HG03060 (cell line): ENCODE measurements around the gene MED9.

Experiments
- ATAC-seq: cut with Tn5 transposase; IDR thresholded peaks from one replicate; pipeline ENCODE4 v1.9.1; 2021; ENCODE audit warnings: low read depth, moderate number of reproducible peaks; ENCODE audit not compliant: unreplicated experiment

Gene MED9

DNA sequence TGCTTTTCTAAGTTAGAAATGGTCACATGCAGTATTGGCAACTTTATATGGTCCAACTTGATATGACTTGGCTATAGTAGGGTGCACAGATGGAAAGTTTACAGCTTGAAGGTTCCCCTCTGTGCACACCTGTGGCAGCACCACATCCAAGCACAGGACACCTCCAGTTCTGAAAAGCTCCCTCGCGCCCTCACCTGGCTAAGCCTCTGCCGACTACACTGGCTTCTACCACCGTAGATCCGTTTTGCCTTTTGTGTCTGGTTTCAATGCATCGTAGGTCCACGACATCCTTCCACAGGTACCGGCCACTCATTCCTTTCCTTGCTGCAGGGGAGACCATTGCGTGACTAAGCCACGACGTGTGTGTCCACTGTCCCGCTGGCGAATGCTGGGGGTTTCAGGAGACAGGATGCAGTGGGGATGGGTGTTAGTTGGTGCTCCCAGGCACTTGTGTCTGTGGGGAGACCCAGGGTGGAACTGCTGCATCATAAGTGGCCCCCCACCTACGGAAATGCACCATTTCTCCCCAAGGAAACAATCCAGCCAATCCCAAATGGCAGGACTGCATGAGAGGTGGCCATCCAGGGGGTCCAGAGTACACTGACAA is 24.3 kb downstream of the MED9 start:
- ATAC-seq: no peak

DNA sequence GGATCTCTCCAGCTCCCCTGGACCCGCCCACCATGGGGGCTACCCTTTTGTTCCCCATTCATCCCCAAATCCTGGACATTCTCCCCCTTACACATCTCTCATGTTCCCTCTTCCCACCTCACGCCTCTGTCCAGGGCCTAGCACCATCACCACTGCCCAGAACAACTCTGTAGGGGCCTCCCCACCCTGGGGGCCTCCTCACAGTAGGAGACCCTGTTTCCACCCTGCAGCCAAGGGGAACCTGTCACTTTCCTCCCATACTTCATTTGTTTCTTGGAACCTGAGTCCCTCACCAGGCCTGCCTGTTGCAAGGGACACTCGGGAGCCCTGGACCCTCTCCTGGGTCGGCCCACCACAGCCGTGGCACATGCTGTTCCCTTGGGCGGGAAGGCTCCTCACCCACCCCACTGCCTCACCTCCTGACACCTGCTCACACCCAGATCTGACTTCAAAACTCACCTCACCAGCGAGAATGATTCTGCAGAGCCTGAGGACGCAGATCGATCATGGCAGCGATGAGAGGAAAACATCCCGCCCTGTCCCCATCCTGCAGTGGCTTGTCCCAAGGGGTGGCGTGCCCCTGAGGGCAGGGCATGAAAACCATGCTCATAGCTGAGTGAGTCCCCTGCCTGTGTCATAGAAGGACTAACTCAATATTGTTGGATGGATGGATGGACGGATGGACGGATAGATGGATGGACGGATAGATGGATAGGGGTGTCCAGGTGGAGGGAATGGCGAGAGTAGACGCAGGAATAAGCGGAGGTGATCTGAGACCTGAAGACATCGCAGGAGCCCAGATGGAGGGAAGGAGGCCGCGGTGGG is 26.2 kb downstream of the MED9 start:
- ATAC-seq: no peak

DNA sequence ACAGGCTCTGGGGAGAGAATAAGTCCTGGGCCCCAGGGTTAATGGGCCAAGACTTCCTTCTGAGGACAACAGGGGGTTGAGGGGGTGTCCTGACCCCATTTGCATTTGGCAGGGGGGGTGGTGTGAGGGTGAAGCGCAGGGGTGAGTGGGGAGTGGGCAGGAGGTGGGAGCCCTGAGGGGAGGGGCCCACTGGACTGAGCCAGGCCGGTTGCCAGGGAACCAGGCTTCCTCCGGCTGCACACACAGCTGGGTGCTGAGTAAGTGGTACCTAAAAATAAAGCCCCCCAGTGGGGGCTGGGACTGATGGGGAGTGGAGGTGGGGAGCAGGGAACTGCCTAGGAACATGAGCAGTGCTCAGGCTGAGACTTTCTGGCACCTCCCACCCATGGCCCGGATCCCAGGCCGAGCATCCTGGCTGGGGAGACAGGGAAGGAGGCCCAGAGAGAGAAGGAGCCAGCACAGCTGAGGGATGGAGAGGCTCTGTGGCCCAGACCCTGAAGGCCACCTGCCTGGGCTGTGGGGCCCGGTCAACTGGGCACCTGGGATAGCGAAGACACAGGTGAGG is 26.8 kb downstream of the MED9 start:
- ATAC-seq: no peak

DNA sequence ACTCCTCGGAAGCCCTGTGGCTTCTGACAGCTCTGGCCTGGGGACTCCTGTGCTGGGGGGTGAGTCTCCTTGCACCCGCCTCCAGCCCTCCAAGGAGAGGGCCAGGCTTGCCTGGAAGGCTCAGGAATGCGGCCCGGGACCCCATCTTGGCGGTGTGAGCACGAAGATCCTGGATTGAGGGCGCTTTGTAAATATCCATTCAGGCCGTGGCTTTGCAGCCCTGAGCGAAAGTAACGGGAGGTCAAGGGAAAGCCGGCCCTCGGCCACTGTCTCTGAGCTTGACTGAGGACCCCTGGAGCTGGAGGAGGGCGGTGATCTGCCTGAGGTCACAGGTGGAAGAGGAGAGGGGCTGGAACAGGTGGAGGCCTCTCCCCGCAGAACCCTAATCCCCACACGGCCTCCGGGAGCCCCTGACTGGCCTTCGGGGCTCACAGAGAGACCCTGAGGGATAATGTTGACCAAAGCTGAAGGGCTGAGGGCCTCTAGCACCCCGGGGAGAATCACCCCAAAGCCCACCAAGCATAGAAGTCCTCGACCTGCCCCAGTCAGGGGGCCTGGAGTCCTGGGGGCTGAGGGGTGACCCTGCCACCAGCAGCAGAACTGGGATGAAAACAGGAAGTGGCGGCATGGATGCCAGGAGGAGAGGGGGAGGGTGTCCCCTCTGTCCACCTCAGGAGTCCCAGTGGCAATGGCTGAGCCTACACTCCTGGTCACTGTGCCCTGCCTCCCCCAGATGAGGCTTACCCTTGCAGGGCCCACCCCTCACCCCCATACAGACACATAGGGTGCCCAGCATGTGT is 27.7 kb downstream of the MED9 start:
- ATAC-seq: no peak

DNA sequence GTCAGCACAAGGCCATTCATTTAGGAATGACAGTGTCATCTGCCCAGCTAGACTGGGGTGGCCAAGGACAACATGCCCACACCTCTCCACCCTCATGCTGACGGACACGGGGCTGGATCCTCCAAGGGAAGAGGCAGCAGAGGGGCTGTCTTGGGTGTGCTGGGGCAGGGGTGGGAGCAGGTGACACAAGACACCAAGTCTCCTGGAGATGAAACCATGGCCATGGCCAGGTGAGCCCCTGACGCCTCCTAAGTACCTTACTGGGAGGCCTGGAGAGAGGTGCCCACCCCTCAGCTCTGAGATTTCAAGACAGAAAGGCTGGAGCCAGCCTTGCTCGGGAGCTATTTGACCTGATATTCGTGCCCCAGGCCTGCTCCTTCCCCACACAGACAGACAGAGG is 28.4 kb downstream of the MED9 start:
- no peak for ATAC-seq

DNA sequence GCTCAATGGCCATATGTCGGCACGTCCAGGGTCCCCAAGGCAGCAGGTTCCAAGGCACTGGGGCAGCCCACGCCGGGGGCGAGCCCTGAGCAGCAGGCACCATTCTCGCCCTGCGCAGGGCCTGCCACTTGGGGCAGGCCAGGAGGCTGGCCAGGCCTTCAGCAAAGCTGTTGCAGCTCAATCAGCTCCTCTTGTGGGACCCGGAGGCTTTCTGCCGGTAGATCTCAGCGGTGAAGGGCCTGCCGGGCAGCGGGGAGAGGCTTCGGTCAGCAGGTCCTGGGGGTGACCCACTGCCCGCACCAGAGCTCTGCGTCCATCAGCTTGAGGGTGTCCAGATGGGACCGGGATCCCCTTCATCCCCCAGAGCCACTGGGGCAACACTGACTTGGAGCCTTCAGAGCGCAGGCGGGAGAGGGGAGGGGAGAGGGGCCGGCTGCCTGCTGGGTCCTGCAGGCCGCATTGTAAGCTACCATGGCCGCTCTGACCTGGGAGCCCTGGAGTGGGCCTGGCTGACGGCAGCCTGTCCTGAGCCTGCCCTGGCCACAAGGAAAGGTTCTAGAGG is 28.9 kb downstream of the MED9 start:
- ATAC-seq: no peak

DNA sequence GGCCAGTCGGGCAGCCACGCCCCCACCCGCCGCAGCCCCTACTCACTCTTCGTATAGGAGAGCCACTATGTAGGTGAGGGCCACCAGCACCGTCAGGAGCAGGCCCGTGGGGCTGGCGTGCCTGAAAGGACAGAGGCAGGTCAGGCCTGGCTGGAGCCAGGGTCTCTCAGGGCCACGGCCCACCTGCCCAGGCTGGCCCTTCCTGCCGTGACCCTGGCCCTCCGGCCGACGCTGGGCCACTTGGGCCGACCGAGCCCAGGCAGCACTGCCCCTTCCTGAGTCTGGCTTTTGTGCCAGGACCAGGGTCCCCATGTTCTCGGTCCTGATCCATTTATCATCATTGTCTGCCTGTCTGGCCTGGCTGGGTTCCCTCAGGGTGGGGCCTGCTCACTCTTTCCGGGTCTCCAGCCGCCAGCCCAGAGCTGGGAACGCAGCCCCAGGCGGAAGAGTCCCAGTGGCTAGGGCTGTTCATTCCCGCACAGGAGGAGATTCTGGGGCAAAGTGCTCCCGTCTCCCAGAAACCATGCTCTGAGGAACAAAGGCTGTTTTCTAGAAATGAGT is 29.5 kb downstream of the MED9 start:
- ATAC-seq: no peak

DNA sequence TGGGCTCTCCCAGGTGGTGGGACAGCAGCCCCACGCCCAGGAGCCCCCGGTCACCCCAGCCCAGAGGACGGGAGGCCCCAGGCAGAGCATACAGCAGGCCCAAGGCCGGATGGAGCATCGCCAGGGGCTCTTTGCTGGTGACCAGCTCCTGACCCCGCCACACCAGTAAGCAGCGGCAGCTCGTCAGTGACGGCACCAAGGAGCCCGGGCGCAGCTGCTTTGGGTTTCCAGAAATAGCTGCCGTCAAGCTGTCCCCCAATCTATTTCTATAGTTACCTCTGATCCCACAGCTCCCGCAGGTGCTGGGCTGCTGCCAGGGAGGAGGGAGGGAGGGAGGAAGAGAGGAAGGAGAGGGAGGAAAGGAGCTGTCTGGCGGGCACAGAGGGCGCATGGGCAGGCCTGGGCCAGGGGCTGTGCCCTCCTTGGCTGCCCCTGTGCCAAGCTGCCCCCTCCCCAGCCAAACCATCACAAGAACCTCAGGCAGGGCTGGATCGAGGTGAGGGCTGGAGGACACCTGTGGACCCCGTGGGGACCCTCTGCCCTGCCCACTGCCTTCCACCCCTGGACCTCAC is 30.2 kb downstream of the MED9 start:
- no peak for ATAC-seq

DNA sequence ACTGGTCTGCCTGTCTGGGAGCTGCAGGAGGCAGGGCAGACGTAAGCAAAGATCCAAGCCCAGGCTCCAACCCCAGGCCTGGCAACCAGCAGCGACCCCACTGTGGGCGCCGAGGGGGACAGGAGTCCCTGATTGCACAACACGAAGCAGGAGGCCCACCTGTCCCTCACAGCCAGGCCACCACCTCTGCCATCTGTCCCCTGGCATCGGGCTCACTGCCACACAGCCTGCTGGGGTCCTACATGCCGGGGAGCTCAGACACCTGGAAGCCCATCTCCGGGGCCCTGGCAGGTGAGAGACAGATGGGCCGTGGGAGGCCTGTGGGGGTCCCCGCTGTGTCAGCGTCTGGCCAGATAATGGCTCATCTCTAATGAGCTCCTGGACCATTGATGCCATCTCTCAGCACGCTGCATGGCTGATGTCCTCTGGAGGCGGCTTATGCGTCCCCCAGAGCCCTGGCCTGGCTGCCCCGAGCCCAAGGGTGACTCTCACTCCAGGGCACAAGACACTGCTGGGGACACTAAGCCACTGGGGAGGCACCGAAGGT is 30.7 kb downstream of the MED9 start:
- ATAC-seq: no peak

DNA sequence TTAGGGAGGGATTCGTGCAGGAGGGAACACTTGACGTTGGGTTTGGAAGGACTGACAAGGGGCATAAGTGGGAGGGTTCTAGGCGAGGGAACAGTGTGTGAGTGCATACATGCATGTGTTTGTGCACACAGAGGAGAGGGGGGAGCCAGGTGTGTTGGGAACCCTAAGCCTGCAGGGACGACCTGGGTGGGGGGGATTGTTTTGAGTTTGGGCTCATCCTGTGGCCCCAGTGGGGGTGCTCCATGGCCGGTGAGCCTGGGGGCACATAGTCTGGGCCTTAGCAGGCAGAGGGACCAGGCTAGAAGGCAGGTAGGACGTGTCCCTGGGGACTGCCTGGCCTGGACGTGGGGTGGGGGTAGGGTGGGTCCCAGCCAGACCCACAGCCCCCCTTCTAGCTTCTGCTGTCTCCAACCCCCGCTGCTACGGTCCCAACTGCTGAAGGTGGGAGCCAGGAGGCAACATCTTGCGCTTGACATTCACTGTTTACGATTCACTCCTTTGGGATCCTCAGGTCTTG is 31.3 kb downstream of the MED9 start:
- ATAC-seq: no peak

DNA sequence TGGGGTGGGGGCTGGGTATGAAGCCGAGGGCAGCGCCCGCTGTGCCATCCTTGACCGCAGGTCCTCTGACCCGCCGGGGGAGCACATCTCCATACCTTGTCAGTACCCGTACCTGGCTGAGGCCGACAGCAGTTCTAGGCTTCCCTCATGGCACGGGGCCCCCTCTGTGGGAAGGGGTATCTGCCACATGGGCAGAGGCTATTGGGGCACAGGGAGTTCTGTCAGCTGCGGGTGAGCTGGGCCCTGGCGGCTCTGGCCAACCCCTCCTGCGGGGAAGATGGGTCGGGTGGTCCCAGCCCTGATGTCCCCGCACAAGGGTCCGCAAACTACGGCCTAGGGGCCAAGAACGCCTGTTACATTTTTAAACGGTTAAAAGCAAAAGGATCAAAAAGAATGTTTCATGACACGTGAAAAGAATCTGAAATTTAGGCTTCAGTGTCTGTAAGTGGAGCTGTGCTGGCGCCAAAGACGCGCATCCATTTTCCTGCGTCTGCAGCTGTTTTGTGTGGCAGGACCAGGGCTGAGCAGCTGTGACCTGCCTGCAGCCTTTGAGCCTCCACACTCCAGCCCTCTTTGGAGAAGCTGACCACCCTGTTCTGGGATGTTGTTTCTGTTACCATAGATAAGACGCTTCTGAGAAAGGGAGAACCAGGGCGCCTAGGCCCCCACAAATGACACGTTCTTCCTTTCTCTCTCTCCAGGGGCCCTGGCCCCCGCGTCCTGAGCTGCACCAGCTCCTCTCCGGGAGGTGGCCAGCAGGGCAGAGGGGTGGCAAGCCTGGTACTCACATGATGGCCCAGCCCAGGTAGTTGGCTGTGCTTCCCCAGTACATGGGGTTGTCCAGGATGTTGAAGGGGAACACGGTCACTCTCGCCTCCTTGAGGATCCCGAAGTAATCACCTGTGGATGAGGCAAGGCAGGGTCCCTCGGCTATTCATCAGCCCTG is 32.1 kb downstream of the MED9 start:
- no peak for ATAC-seq

DNA sequence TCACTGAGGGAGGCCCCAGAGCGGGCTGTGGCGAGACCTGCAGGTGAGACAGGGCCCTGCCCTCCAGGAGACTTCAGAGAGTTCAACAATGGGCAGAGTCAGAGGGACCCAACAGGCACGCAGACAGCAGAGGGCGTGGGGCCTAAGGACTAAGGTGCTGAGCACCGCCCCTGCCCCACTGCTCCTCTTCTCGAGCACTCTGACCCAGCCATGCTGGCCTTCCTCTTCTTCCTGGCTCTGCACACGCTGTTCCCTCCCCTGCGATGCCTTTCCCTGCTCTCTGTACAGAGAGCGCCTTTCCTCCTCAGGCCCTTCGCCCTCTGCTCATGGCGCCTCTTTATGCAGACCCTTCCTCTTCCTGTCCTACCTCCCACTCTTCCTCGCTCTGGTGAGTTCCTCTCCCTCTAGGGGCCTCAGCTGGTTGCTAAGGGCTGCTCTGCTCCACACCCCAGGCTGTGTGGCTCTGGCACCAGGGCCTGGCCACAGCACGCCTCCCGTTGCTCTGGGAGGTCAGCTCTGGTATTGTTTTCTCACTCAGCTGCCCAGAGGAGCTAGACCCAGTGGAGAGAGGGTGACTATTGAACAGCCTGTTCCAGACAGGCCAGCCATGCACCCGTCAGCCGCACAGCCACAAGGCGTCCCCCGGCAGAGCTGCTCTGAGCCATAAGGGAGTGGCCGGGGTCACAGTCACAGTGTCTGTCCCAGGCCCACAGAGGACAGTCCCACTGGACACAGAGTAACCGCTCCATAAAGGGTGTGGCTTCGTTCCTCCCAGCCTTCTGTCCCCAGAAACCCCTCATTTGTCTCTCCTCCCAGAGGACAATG is 33.0 kb downstream of the MED9 start:
- ATAC-seq: no peak

DNA sequence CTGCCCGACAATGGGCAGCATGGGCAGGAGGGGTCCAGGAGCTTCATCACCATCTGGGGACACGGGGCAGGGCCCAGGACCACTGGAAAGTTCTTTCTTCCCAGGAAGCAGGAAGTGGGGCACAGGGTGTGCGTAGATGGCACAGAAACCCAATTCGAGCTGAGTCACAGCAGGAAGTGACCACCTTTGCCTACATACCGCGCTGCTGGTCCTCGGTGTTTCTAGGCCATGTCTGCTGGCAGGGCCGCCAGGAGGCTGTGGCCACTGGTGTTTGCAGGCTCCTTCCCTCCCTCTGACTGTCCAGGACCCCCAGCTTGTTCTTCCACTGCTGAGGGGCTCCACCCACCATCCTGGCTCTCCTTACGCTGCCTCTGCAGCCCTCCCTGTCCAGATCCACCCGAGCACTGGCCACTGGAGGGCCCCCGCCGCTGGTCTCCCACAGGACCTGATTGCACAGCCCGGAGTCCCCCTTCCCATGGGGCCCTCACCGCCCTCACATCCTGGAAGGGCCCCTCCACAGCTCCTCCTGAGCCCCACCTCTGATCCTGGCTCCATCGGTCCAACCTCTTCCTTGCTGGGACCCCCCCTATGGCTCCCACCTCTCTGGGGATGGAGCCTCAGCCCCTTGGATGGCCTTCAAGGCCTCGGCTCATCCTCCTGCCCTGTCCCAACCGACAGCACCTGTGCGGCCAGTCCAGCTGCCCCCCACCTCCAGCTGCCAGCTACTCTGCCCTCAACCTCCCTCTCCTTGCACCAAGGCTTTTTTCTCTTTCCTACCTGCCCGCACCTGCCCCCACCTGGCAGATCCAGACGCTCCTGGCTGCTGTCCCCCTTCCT is 33.9 kb downstream of the MED9 start:
- ATAC-seq: no peak

DNA sequence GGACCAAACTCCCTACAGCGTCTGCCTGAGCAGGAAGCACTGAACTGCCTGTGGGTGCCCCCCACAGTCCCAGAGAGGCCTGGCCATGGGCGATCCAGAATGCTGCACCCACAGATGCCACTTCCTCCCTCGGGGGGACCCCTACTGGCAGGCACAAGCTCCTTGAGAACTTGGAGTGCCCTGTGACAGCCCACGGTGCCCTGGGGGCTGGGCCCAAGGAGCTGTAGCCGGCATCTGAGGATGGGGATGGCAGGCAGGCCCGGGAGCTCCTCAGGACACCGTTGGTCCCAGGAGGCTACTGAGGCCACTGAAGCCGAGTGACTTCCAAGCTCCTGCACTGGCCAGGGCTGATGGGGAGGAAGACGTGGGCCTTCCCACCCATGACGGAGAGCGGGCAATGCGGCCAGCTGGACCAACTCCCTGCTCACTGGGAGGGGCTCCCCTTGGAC is 34.5 kb downstream of the MED9 start:
- no peak for ATAC-seq

DNA sequence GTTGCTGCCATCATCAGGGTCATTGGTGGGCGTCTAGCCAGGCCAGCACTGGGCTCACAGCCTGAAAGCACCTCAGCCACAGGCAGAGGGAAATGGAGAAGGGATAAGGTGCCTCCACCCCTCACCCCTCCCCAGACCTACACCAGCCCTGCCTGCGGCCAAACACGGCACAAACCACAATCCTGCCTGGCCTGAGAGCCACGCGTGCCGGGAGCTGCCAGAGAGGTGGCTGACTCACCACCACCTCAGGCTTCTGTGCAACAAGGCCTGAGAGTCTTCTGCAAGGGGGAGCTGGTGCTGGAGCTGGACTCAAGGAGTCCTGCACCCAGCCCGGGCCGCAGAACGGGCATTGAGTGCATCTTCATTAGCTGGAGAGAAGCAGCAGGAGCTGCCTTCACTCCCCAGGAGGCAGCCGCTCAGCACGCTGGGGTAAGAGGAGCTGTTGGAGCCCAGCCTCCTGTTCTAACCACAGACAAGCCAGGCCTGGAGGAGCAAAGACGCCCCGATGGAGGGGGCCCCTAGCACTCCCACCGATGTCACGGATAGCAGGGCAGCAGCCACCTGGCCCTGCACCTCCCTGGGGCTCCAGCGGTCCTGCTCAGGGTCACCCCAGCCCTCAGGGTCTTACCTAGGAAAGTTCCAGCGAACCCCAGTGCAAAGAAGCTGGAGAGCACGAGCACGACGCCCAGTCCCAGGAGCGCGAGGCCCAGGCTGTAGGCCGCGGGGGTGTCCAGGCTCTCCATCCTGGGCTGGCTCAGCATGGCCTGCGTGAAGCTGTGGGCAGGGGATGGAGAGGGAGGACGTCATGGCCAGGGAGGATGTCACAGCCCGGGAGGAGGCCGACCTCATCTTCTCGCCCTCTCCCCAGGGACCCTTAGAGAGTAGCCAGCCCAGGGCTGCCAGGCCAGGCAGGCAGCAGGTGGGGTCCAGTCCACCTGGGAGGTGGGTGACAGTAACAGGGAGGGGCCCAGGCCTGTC is 35.4 kb downstream of the MED9 start:
- ATAC-seq: no peak

DNA sequence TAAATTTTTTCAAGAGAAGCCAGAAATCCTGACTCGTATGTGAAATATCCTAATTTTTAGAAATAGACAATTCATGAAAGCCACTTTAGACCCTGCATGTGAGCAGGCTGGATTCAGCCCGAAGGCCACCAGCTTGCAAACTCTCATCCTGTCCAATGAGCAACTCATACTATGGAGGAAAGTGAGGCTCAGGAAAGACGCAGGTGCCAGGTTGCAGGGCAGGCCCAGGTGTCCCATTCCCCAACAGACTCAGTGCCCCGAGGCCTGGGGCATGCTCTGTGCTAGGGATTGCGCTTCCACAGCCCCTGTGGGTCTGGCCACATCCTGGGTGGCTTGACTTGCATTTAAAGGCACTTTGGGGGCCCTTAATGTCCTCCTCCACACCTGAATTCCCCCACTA is 36.1 kb downstream of the MED9 start:
- no peak for ATAC-seq
